CD1c-positive myeloid dendritic cell (primary cell): Measurements from ENCODE around the gene UBE2E2.

Experiments
- DNase-seq: peaks from one replicate; pipeline ENCODE4 v3.0.0-alpha.2; 2016; ENCODE audit errors: extremely low spot score

Gene UBE2E2

GRCh38 chr3:23193831-23194230 is 9.3 kb upstream of the UBE2E2 start:
- peak; percentile 57 for DNase-seq

- DNase-seq = no peak
These were observed 4.3 kb upstream of the UBE2E2 start for GRCh38 chr3:23198801-23199200.

DNA sequence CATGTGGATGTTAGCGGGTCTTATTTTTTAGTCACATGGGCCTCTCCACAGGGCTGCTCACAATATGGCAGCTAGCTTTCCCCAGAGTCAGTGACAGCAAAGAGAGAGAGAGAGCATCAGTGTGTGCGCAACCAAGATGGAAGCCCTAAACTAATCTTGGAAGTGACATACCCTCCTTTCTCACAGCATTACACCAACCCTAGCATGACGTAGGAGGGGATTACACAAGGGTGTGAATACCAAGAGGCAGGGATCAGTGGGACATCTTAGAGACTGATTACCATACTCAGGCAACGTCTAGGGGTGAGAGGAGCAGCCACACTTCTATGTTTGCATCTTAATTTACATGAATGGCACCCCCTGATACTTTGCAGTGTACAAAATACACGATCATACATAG is 3.5 kb upstream of the UBE2E2 start:
- DNase-seq = no peak

DNA sequence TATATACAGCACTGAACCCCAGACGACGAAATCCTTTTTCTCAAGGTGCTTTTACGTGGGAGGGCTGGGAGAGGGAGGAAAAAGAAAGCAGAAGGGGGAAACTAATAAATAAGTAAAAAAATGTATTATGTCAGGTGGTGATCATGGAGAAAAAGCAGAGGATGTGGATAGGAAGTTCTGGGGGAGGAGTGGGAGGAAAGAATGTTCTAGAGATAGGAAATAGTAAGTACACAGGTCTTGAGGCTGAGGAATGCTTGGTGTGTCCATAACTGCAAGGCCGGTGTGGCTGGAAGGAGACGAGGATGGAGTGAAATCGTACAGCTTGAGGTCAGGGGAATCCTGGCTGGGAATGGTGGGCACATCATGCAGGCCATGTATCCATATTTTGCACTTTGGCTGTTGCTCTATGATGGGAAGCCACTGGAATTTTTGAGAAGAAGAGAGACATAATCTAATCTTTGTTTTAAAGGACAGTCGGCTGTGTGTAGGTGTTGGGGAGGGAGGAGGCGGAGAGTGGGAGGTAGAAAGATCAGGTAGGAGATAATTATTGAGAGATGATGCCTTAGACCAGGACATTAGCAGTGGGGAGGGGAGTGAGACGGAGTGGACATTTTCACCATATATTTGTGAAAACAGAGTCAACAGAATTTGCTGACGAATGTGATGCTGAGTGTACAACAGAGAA is 1.8 kb upstream of the UBE2E2 start:
- no peak for DNase-seq

- DNase-seq = peak; percentile 37
These were observed 765 bp upstream of the UBE2E2 start for GRCh38 chr3:23202203-23202920.

DNA sequence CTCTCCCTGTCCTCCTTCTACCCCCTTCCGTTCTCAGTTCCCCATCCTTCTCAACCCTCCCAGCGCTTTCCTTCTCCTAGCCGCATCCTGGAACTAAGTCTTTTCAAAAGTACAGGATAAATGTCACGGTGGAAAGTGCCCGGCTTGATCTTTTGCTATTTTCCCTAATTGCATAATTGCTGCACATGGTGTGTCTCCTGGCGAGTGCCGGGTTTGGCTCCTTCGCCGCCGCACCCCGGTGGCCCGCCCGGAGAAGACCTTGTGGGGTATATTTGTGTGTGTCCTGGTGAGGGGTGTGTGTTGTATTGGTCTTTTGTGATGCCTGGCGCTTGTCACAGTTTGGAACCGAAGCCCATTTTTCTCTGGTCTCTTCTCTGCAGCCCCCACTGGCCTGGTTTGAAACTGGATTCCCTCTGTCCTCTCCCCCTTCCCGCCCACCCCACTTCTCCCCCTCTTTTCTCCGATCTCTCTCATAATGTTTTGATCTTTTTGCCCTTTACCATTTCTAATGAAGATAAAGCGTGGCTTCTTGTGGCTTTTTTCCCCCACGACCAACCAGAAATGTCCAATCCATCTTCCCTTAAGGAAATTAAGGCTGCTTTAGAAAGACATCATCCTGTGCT is 692 bp downstream of the UBE2E2 start:
- DNase-seq = no peak

- no peak for DNase-seq
These were observed 3.2 kb downstream of the UBE2E2 start for GRCh38 chr3:23206366-23206765.

GRCh38 chr3:23209103-23209502 is 6.0 kb downstream of the UBE2E2 start:
- DNase-seq = no peak

- no peak for DNase-seq
These were observed 6.8 kb downstream of the UBE2E2 start for GRCh38 chr3:23209747-23210487.

GRCh38 chr3:23213813-23214212 is 10.7 kb downstream of the UBE2E2 start:
- no peak for DNase-seq

DNA sequence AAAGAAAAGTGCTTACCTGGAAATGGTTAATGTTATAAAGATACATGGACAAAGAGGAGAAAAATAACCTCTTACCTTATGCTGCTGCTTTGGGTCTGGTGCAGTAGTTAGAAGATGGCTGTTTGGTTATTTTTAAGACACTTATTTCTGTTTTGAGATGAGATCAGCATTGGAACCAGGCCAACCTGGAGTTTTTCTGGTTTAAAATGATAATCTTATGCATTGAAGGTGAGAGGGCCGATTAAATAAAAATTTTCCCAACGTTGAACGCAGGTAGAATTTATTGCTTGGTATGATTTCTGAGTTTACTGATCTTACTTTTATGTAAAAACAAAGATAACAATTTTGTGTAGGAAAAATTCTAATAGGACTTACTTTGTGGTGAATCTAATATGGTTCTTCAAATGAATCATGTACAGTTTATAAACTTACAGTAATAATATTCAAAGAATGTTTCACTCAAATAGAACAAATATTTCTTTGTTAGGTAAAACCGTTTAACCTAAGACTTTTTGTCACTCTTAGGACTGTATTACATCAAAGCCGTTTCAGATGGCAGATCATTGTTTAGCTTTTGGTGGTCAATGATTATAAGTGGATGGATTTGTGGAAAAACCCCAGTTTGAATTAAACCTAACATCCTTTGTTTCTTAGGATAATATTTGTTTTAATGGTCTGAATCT is 14.9 kb downstream of the UBE2E2 start:
- no peak for DNase-seq

DNA sequence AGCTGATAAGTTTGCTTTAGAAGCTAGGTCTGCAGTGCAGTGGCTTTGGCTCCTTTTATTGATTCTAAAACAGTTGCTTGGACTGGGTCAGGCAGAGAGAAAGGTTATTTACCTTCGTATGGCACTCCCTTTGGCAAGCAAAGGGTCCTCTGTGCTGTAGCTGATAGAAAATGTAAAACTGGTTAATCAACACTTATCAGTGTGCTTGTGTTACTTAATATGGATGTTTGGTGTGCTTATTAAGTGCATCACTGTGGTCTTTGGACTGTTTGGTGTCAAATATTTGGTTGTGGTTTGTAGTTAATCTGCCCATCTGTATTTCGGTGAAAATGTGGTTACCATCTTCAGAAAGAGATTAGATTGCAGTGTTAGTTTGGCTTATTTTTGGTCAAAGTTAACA is 16.0 kb downstream of the UBE2E2 start:
- no peak for DNase-seq

- DNase-seq = no peak
These were observed 16.4 kb downstream of the UBE2E2 start for GRCh38 chr3:23219552-23219951.

DNA sequence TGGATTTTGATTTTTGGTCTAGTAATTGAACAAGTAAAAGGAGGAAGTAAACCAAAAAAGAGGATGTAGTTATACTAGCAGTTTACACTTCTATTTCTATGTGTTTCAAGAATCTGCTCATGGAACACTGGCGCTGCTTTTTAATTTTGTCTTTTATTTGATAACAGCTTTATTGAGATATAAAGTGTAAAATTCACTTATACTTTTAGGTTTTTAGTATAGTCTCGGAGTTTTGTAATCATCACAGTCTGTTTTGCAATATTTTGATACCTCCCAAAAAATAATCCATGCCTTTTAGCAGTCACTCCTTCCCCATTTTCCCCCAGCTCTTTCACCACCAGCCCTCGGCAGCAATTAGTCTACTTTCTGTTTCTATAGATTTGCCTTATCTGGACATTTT is 18.0 kb downstream of the UBE2E2 start:
- DNase-seq = peak; percentile 64

- no peak for DNase-seq
These were observed 28.9 kb downstream of the UBE2E2 start for GRCh38 chr3:23232016-23232415.

DNA sequence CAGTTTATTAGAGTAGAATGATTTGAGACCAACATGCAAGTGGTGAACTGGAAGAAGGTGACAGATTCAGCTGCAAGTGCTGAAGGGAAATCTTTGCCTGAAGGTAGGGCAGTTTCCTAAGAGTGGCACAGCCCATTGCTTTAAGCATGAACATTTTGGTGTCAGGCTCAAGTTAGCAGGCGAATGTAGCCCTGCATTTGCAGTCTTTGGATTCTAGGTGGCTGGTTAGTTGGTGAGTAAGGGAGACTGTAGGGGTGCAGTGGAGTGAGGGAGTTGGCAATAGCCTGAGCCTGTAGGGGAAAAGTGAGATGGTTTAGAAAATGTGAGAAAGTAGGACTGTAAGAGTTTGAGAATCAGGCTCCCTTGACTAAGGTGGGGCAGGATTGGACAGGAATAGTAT is 29.7 kb downstream of the UBE2E2 start:
- no peak for DNase-seq

DNA sequence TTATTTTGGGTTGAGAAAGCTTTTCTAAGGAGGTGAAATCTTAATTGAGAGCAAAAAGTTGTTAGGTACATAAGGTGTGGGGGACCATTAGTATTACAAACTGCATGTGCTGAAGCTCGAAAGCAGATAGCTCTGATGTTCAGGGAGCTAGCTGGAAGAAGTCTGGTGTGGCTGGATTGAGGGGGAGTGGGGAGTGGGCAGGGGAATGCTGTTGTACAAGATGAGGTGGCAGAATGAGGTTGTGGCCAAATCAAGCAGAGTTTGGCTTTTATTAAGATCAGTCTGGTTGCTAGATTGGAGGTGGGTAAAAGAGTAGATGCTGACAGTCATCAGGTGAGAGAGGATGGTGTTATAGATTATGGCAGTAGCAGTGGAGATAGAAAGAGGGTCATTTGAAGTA is 32.1 kb downstream of the UBE2E2 start:
- no peak for DNase-seq

GRCh38 chr3:23236890-23237289 is 33.8 kb downstream of the UBE2E2 start:
- DNase-seq = no peak

DNA sequence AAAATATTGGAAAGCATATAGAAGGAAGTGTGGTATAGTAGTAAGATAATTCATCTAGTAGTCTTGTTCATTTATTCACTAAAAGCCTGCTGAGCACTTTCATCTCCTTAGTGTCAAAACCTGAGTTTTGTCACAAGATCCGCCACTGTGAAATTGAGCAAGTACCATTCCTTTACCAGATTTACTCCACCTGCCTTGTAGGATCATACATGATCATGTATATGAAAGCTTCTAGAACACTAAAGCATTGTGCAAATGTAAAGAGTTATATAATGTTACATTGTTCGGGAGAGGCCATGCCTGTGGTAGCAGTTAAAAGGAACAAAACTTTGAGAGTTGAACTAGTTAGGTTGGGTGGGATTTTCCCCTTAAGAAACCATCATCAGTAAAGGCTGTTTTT is 35.0 kb downstream of the UBE2E2 start:
- DNase-seq = no peak

DNA sequence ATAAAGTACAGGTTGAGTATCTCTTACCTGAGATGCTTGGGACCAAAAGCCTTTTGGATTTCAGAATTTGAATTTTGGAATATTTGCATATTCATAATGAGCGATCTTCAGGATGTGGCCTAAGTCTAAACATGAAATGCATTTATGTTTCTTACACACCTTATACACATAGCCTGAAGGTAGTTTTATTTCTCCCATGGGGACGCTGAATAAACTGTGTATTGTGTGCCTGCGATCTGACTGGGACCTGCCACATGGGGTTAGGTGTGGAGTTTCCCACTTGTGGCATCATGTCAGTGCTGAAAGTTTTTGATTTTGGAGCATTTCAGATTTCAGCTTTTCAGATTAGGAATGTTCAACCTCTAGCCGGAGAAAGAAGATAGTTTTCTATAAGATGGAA is 35.5 kb downstream of the UBE2E2 start:
- DNase-seq = no peak

GRCh38 chr3:23239211-23240068 is 36.3 kb downstream of the UBE2E2 start:
- DNase-seq = no peak
